Astrocyte (in vitro differentiated cells and primary cell): ENCODE results near the gene CHST9. TPM values are rescaled to one million over a fixed set of nuclear protein-coding genes. Genes with fewer than 3 reads are reported as not detected.
A peak's percentile ranks its signal among the peaks of the same experiment; 100 is the strongest.

Source experiments
- DNase-seq: peaks from one replicate; pipeline ENCODE4 v3.0.0-alpha.2; 2010; ENCODE audit warnings: low read depth
- FAIRE-seq: peaks from 2 replicates; lab custom pipeline; 2011; peaks lifted over from hg19 to GRCh38; lab: Jason Lieb, UNC
- H2AFZ ChIP-seq: 2 replicates; pipeline ENCODE4 v1.6.0; 2012; ENCODE audit warnings: low read depth, low read length, inconsistent platforms
- H3K27ac ChIP-seq: 2 replicates; pipeline ENCODE4 v1.5.1; 2011; ENCODE audit warnings: low read depth, low read length, inconsistent platforms
- H3K27me3 ChIP-seq: 2 replicates; pipeline ENCODE4 v1.6.0; 2011; ENCODE audit warnings: low read length, inconsistent platforms; ENCODE audit not compliant: insufficient read depth
- H3K36me3 ChIP-seq: 2 replicates; pipeline ENCODE4 v1.5.1; 2011; ENCODE audit warnings: low read length, inconsistent platforms; ENCODE audit not compliant: insufficient read depth
- H3K4me1 ChIP-seq: 2 replicates; pipeline ENCODE4 v1.5.1; 2011; ENCODE audit warnings: low read length, inconsistent platforms; ENCODE audit not compliant: insufficient read depth
- H3K4me2 ChIP-seq: 2 replicates; pipeline ENCODE4 v1.6.0; 2012; ENCODE audit warnings: low read length, inconsistent platforms
- H3K4me3 ChIP-seq: 2 replicates; pipeline ENCODE4 v1.5.1; 2011; ENCODE audit warnings: low read depth, mild to moderate bottlenecking, low read length, inconsistent platforms; ENCODE audit not compliant: insufficient read depth
- H3K79me2 ChIP-seq: 2 replicates; pipeline ENCODE4 v1.6.0; 2012; ENCODE audit warnings: mild to moderate bottlenecking, low read length, inconsistent platforms; ENCODE audit not compliant: insufficient read depth
- H3K9ac ChIP-seq: 2 replicates; pipeline ENCODE4 v1.6.0; 2012; ENCODE audit warnings: mild to moderate bottlenecking, low read length, inconsistent platforms
- H3K9me3 ChIP-seq: 2 replicates; pipeline ENCODE4 v1.5.1; 2012; ENCODE audit warnings: low read depth, mild to moderate bottlenecking, low read length, inconsistent platforms; ENCODE audit not compliant: insufficient read depth
- H4K20me1 ChIP-seq: 2 replicates; pipeline ENCODE4 v1.6.0; 2012; ENCODE audit warnings: low read length, inconsistent platforms; ENCODE audit not compliant: insufficient read depth
- H3K27ac Mint-ChIP-seq: one replicate; pipeline ENCODE4 v1.8.0; 2021; ENCODE audit warnings: mild to moderate bottlenecking, mixed read lengths; ENCODE audit not compliant: unreplicated experiment
- H3K27me3 Mint-ChIP-seq: one replicate; pipeline ENCODE4 v1.8.0; 2021; ENCODE audit warnings: low read depth, mixed read lengths; ENCODE audit not compliant: unreplicated experiment
- H3K36me3 Mint-ChIP-seq: one replicate; pipeline ENCODE4 v1.8.0; 2021; ENCODE audit warnings: low read depth, mixed read lengths; ENCODE audit not compliant: unreplicated experiment
- H3K4me1 Mint-ChIP-seq: one replicate; pipeline ENCODE4 v1.8.0; 2021; ENCODE audit warnings: low read depth, mixed read lengths; ENCODE audit not compliant: unreplicated experiment
- H3K4me3 Mint-ChIP-seq: one replicate; pipeline ENCODE4 v1.8.0; 2021; ENCODE audit warnings: mild to moderate bottlenecking, moderate library complexity, mixed read lengths; ENCODE audit not compliant: unreplicated experiment
- H3K9me3 Mint-ChIP-seq: one replicate; pipeline ENCODE4 v1.8.0; 2021; ENCODE audit warnings: mild to moderate bottlenecking, mixed read lengths; ENCODE audit not compliant: unreplicated experiment
- EZH2 ChIP-seq: IDR thresholded peaks from 2 replicates; pipeline ENCODE4 v1.6.1; 2012; ENCODE audit warnings: mild to moderate bottlenecking, low read length, inconsistent platforms; ENCODE audit not compliant: insufficient read depth
- total RNA-seq: library from RNA; stranded (reverse); gene quantifications from 2 replicates; pipeline ENCODE4 v1.2.1, GENCODE V29; 2021
- TF ChIP-seq, protein P1 (sequence below): IDR thresholded peaks from 2 replicates; pipeline ENCODE4 v1.5.1; 2011; ENCODE audit warnings: low read depth, mild to moderate bottlenecking, inconsistent platforms, low read length, moderate library complexity; ENCODE audit not compliant: insufficient read depth

The CHST9 gene
- total RNA-seq, 1 donor from 2014 or later, result 1.3 TPM

DNA sequence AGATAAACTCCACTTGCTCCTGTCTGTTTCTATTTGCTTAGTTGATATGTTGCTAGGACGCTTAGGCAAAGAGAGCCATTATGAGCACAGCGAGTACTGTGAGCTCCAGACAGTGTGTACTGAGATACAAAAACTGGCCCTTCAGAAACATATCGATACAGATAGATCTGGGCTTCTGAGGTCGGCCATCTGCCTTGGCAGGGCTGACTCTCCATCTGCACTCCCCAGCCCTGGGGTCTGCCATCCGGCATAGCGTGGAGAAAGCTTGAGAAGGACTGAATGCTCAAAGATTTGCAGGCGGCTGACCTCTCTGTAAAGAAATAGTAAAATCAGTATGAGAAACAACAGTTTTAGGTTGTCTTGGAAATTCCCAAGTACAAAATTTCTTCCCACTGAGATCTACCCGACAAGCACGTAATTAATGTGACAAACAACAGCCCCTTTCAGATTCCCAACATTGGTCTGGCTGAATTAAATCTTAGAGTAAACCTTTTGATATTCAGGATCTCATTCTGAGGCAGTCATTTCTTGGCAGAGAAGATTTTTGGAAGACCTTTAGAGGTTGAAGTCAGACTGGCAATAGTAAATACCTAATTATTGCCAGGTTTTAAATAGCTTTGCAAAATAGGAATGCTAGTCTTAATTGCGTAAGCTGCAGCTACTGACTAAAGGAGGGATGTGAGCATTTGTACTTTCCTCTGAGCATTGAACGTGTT, 127.4 kb downstream of the CHST9 start:
- no peak for FAIRE-seq
- no peak overlapping the region for H3K4me3 Mint-ChIP-seq

DNA sequence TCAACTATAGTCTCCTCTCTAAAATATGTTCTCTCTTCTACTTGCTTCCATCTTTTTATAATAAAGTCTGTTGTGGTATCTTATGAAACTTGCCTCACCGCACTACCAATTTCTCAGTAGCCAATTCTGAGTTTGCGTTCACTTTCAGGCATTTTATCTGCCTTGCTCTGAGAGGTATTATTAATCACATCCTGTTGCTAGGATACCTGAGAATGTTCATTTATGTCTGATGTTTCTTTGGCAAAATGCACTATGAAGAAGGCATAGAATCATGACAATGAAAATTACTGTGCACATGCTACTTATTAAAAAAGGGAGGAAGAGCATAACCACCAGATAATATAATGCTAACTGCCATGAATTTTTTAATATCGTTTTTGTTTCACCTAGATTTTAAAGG, 130.2 kb downstream of the CHST9 start:
- Mint-ChIP-seq H3K27me3 (no peaks in the 10 kb centered on the region), H3K9me3 (peaks cover 2% of the 10 kb centered on the region), H3K36me3 (no peaks in the 10 kb centered on the region), H3K4me3 (no peak overlapping the region), H3K27ac (no peak overlapping the region), H3K4me1 (no peaks in the 10 kb centered on the region)
- H3K79me2 ChIP-seq, result no peaks in the 10 kb centered on the region
- no peak overlapping the region for H2AFZ ChIP-seq
- H3K9me3 ChIP-seq, result no peaks in the 10 kb centered on the region
- no peaks in the 10 kb centered on the region for H3K4me1 ChIP-seq
- no peak overlapping the region for H3K4me2 ChIP-seq
- TF ChIP-seq EZH2, result no peak
- TF ChIP-seq, protein P1, sequence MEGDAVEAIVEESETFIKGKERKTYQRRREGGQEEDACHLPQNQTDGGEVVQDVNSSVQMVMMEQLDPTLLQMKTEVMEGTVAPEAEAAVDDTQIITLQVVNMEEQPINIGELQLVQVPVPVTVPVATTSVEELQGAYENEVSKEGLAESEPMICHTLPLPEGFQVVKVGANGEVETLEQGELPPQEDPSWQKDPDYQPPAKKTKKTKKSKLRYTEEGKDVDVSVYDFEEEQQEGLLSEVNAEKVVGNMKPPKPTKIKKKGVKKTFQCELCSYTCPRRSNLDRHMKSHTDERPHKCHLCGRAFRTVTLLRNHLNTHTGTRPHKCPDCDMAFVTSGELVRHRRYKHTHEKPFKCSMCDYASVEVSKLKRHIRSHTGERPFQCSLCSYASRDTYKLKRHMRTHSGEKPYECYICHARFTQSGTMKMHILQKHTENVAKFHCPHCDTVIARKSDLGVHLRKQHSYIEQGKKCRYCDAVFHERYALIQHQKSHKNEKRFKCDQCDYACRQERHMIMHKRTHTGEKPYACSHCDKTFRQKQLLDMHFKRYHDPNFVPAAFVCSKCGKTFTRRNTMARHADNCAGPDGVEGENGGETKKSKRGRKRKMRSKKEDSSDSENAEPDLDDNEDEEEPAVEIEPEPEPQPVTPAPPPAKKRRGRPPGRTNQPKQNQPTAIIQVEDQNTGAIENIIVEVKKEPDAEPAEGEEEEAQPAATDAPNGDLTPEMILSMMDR, result no peak
- H3K27ac ChIP-seq, result no peak overlapping the region
- no peak overlapping the region for H3K9ac ChIP-seq
- H3K36me3 ChIP-seq, result no peaks in the 10 kb centered on the region
- no peaks in the 10 kb centered on the region for H3K27me3 ChIP-seq
- DNase-seq (no peak), FAIRE-seq (no peak)
- H4K20me1 ChIP-seq, result no peaks in the 10 kb centered on the region
- no peak overlapping the region for H3K4me3 ChIP-seq

More for the DNA sequence above, 127.4 kb downstream of the CHST9 start:
- H3K27me3 ChIP-seq, result no peaks in the 10 kb centered on the region
- H3K27ac ChIP-seq, result no peak overlapping the region
- no peak overlapping the region for H3K4me3 ChIP-seq
- H3K79me2 ChIP-seq, result no peaks in the 10 kb centered on the region
- H3K9ac ChIP-seq, result no peak overlapping the region
- Mint-ChIP-seq H3K36me3 (peaks cover 2% of the 10 kb centered on the region), H3K27ac (no peak overlapping the region), H3K27me3 (peaks cover 2% of the 10 kb centered on the region), H3K9me3 (no peaks in the 10 kb centered on the region), H3K4me1 (no peaks in the 10 kb centered on the region)
- H3K9me3 ChIP-seq, result no peaks in the 10 kb centered on the region
- H3K4me1 ChIP-seq, result no peaks in the 10 kb centered on the region
- no peak overlapping the region for H2AFZ ChIP-seq
- TF ChIP-seq, protein P1, result no peak
- TF ChIP-seq EZH2, result no peak
- peak overlapping the region; percentile 22 for H3K4me2 ChIP-seq
- H3K36me3 ChIP-seq, result no peaks in the 10 kb centered on the region
- no peaks in the 10 kb centered on the region for H4K20me1 ChIP-seq
- no peak for DNase-seq

DNA sequence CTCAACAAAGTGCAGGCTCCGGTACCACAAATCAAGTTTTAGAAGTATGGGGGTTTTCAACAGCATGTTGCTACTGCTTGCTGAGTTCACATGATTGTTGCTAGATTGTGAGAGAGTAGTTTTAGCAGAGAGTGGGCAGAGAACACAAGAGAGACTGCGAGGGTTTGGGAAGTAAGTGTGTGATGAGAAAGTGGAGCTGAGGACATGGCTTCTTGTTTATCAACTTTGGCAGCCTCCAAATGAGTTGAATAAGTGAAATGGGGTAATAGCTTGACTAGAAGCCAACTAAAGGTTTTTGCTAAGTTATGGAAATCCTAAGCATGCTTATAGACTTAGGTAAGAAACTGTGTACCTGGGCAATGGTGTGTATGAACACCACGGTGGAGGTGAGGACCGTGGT, 135.1 kb downstream of the CHST9 start:
- Histone ChIP-seq H3K9ac (no peak overlapping the region), H3K27ac (no peak overlapping the region), H3K9me3 (no peaks in the 10 kb centered on the region), H3K4me1 (no peaks in the 10 kb centered on the region), H2AFZ (no peak overlapping the region), H3K79me2 (no peaks in the 10 kb centered on the region), H3K4me2 (no peak overlapping the region), H3K27me3 (no peaks in the 10 kb centered on the region), H3K36me3 (no peaks in the 10 kb centered on the region), H4K20me1 (no peaks in the 10 kb centered on the region), H3K4me3 (no peak overlapping the region)
- peaks cover 2% of the 10 kb centered on the region for H3K9me3 Mint-ChIP-seq
- no peaks in the 10 kb centered on the region for H3K27me3 Mint-ChIP-seq
- TF ChIP-seq EZH2, result no peak
- TF ChIP-seq, protein P1, result no peak
- H3K4me1 Mint-ChIP-seq, result peaks cover 2% of the 10 kb centered on the region
- H3K27ac Mint-ChIP-seq, result no peak overlapping the region
- H3K4me3 Mint-ChIP-seq, result no peak overlapping the region
- DNase-seq, result no peak
- no peak for FAIRE-seq
- no peaks in the 10 kb centered on the region for H3K36me3 Mint-ChIP-seq
